Fibroblast of pulmonary artery (primary cell): ENCODE data around the gene FANCE.
A peak's percentile ranks its signal among the peaks of the same experiment; 100 is the strongest.

ENCODE experiments used
- DNase-seq: peaks from one replicate; pipeline ENCODE4 v3.0.0-alpha.2; 2010; ENCODE audit warnings: low read depth
- H3K4me3 ChIP-seq: replicated peaks from 2 replicates; pipeline ENCODE4 v1.5.1; 2011; ENCODE audit warnings: low read depth, mild to moderate bottlenecking, control low read depth, low read length, moderate library complexity
- TF ChIP-seq, protein P1 (sequence below): IDR thresholded peaks from 2 replicates; pipeline ENCODE4 v1.5.1; 2011; ENCODE audit warnings: mild to moderate bottlenecking, control low read depth, low read length, inconsistent platforms; ENCODE audit errors: missing control alignments

FANCE gene

DNA sequence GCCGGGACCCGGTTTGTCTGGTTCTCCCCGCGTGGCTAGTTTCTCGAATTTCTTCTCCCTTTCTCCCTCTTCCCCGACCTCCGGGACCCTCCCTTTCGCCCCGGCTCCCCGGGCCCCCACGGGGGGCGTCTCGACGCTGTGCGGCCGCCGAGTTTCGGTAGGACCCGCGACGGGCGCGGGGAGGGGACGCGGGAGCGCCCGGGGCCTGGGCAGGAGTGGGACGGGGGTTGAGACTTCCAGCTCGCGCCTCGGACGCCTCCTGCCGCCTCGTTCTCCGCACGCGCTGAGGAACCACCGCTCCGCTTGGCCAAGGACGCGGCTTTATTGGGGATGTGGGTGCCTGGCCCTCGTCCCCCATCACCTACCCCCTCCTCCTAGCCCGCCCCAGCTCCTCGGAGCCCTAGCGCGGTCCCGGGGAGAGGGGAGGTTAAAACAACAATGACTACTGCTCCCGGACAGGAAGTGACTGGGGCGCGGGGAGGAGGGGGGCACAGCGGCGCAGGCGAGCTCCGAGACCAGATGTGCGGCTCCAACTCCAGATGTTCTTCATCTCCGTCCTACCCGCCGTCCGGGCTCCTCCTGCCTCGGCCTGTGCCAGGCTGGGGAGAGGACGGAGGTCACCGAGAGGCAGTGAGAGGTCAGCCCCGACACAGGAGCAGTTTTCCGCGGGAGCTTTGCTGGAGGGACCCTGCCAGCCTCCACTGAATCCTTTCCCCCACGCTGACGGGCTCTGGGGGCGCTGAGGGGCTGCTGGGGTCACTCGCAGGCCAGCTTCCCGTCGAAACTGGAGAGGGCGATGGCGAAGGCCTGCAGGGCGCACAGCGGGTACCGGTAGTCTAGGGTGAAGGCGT, 45.7 kb downstream of the FANCE start:
- peak overlapping the region; percentile 71 for H3K4me3 ChIP-seq
- DNase-seq = peak; percentile 86
- TF ChIP-seq, protein P1, sequence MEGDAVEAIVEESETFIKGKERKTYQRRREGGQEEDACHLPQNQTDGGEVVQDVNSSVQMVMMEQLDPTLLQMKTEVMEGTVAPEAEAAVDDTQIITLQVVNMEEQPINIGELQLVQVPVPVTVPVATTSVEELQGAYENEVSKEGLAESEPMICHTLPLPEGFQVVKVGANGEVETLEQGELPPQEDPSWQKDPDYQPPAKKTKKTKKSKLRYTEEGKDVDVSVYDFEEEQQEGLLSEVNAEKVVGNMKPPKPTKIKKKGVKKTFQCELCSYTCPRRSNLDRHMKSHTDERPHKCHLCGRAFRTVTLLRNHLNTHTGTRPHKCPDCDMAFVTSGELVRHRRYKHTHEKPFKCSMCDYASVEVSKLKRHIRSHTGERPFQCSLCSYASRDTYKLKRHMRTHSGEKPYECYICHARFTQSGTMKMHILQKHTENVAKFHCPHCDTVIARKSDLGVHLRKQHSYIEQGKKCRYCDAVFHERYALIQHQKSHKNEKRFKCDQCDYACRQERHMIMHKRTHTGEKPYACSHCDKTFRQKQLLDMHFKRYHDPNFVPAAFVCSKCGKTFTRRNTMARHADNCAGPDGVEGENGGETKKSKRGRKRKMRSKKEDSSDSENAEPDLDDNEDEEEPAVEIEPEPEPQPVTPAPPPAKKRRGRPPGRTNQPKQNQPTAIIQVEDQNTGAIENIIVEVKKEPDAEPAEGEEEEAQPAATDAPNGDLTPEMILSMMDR = no peak

DNA sequence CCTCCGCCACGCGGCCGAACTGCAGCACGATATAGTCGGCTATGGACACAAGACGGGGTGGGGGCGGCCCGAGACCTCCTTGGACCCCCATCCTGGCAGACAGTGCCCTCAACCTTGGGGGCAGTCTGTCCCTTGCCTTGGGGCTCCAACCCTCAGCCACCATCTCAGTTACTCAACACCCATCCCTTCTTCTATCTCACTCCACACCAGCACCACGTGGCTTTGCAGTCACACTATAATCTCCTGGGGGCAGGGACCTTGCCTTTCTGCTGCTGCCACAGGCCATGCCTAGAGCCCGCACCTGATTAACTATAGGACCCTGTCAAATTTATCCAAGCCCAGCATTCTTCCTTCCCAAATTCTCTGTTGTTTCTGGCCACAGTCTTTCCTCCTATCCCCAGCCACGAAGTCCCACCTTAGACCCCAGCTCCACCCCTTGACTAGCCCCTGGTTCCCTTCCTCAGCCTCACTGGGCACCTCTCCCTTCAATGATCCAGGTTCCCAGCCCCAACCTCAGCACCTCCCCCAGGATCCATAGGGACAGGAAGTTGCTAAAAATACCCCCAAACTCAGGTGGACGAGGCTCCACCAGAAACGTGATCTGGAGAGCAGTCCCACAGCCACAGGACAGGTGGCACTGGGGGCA, 46.4 kb downstream of the FANCE start:
- H3K4me3 ChIP-seq = peak overlapping the region; percentile 71
- no peak for DNase-seq
- TF ChIP-seq, protein P1 = no peak

DNA sequence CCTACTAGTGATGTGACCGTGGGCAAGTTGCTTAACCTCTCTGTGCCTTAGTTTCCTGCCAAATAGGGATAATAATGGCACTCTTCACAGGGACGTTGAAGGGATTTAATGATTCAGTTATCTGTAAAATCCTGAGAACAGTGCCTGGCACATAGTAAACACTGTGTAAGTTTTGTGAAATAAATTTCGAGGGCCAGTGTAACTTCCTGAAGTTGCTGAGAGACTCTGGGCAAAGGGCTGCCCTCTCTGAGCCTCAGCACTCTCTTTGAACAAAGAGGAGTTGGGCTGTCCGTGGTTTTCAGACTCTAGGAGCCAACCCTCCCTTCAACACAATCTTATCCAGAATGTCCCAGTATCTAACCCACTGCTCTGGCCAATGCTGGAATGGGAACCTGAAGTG, 47.2 kb downstream of the FANCE start:
- H3K4me3 ChIP-seq = no peak overlapping the region
- TF ChIP-seq, protein P1 = no peak
- DNase-seq = no peak

DNA sequence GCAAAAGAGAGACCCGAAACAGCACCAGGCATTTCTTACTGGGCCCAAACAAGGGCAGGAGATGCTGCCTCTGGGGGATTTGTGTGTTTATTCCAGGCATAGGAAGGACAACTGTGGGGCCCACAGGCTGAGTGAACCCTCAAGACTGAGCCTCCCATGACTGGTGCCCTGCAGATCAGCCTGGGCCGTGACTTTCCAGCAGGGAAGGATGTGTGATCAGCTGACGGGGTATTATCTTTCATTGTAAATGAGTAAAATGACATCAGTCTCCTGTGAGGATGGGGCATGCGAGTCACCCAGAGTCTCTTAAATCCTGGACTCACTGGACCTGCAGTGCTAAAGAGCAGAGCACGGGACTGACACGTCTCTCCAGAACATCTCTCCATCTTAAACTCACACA, 48.6 kb downstream of the FANCE start:
- no peak overlapping the region for H3K4me3 ChIP-seq
- TF ChIP-seq, protein P1 = no peak
- peak; percentile 28 for DNase-seq

DNA sequence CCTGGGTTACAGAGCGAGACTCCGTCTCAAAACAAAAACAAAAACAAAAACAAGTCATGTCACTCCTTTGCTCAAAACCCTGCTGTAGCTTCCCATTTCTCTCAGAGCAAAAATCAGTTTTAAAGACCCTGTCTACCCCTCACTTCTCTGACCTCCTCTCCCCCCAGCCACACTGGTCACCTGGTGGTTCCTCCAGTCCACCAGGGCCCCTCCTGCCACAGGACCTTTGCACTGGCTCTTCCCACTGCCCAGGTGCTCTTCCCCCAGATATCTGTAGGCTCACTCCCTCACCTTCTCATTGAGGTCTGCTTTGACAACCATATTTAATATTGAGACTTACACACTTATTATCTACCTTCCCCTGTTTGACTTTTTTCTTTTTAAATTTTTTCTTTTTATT, 49.6 kb downstream of the FANCE start:
- TF ChIP-seq, protein P1 = no peak
- no peak overlapping the region for H3K4me3 ChIP-seq
- DNase-seq = no peak

DNA sequence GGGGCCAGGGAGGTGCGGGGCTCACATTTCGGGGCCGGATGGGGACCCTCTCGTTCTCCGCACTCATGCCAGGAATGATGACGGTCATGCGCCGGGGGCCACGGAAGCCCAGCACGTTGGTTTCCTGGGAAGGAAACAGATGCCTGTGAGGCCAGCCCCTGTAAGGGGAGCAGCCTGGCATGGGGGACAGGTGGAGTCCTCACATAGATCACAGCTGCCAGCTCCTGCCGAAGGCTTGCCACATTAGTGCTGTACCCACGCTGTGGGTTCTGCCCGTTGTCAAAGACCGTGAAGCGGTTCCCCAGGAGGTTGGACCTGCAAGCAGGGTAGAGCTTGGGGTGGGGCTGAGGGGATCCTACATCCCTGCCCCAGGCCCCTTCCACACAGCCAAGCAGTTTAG, 51.4 kb downstream of the FANCE start:
- TF ChIP-seq, protein P1 = no peak
- no peak overlapping the region for H3K4me3 ChIP-seq
- DNase-seq = no peak
